Heart right ventricle (tissue), 16 donors: Measurements from ENCODE around the gene IL34. TPM values are rescaled to one million over a fixed set of nuclear protein-coding genes. Genes with fewer than 3 reads are reported as not detected.
A peak's percentile ranks its signal among the peaks of the same experiment; 100 is the strongest.

Experiments used
- ATAC-seq, 8 donors: fragments of 200-7000 bp; cut with Tn5 transposase; one replicate each; pipeline ENCODE4 v1.9.1; 2020; ENCODE audit warnings: mild to moderate bottlenecking in 8 of 8, moderate library complexity in 8 of 8, moderate number of reproducible peaks in 1 of 8
- DNase-seq, 2 donors: peaks; one replicate each; pipeline ENCODE4 v3.0.0-alpha.2; 2020
- H3K27ac ChIP-seq, 10 donors: fragments of 200-600 bp; sonication (generic) in 2 of 10; one replicate each; pipeline versions ENCODE4 v1.5.0 to v1.8.0; 2020 to 2022; ENCODE audit warnings: mild to moderate bottlenecking in 3 of 10
- H3K27me3 ChIP-seq, 7 donors: fragments of 200-600 bp; one replicate each; pipeline ENCODE4 v1.8.0; 2021 to 2022; ENCODE audit warnings: mild to moderate bottlenecking in 2 of 7
- H3K36me3 ChIP-seq, 9 donors: fragments of 200-600 bp; sonication (generic) in 1 of 9; one replicate each; pipeline versions ENCODE4 v1.5.0 to v1.8.0; 2020 to 2022; ENCODE audit warnings: mild to moderate bottlenecking in 2 of 9
- H3K4me1 ChIP-seq, 9 donors: fragments of 200-600 bp; sonication (generic) in 1 of 9; one replicate each; pipeline versions ENCODE4 v1.5.0 to v1.8.0; 2020 to 2022; ENCODE audit warnings: mild to moderate bottlenecking in 4 of 9
- H3K4me3 ChIP-seq, 10 donors: fragments of 200-600 bp; sonication (generic) in 2 of 10; one replicate each; pipeline versions ENCODE4 v1.5.0 to v1.8.0; 2020 to 2022; ENCODE audit warnings: mild to moderate bottlenecking in 7 of 10, moderate library complexity in 2 of 10
- H3K9me3 ChIP-seq, 11 donors: fragments of 200-600 bp in 10 of 11; sonication (generic) in 2 of 11; one replicate each; pipeline versions ENCODE4 v1.5.0 to v1.8.0; 2013 to 2022; ENCODE audit warnings: mild to moderate bottlenecking in 2 of 11, control low read depth in 1 of 11, moderate library complexity in 1 of 11
- whole genome bisulfite sequencing, 2 donors: extraction: QIAGEN DNeasy Blood & Tissue Kit; methylation state at CpG; one replicate each; pipeline ENCODE4 v1.1.7; 2013; ENCODE audit warnings: inconsistent platforms in 1 of 2; 5-methylcytosine and 5-hydroxymethylcytosine counted together
- intact Hi-C, 10 donors: fragments of 100-400 bp; cut with DNase I; formaldehyde crosslinking; loops; one replicate each; pipeline versions ENCODE4 v1.11.1 to v1.14.2; 2022
- polyA plus RNA-seq, 2 donors: library from polyadenylated mRNA; stranded (reverse); fragments of 200-250 nt; gene quantifications; one replicate each; pipeline ENCODE4 v1.2.3, GENCODE V29; 2013
- total RNA-seq, 10 donors: library from RNA; stranded (reverse); fragmentation: NEBNext Ultra II Directional in 3 of 10; extraction: Animal tissue kit (Norgen Biotek cat#: 25700) in 3 of 10; gene quantifications; one replicate each; pipeline versions ENCODE4 v1.2.1 to v1.2.4, GENCODE V29; 2021 to 2023
- TF ChIP-seq, protein P1 (sequence below), 9 donors: fragments of 200-600 bp; sonication (generic) in 2 of 9; IDR thresholded peaks; one replicate each; pipeline versions ENCODE4 v1.5.0 to v1.8.0; 2021 to 2022; ENCODE audit warnings: antibody characterized with exemption in 9 of 9, mild to moderate bottlenecking in 5 of 9, moderate library complexity in 1 of 9
- donor health status: Arrhythmogenic right ventricular cardiomyopathy.
- donor health status: ischemic (EF 13 %, LVEDD 7.1; RV severe dilation, severe dysfunction).
- donor health status: healthy with polysubstance abuse.
- donor health status: DM: no; HTN: yes; CAD: no.
- donor health status: DM: no; HTN: no; CAD: no.
- donor health status: ischemic (EF 25% LVEDD 6.9; RV normal size, moderate dysfunction).
- donor health status: ischemic (EF 25% LVEDD 5.7; RV mildly dilated, moderate dysfunction).
- donor health status: healthy.
- donor health status: DM: yes; HTN: yes; CAD: no.
- donor health status: Ischemic cardiomyopathy.
- donor health status: ischemic (EF 35%, LVEDD 5.7; RV mildly dilated, moderate dysfunction).
- donor health status: nonischemic (EF 11% LVEDD 7.7; RV severe dilation, severe dysfunction).
- donor health status: DM: yes; HTN: yes; CAD: no.
- donor health status: PGD.
- donor health status: ischemic (EF 29% LVEDD 5.4; RV normal size, mild dysfunction).
- donor health status: nonischemic (EF 23%, LVEDD 6.1; RV moderate dilation, normal function).

Gene IL34
- total and polyA plus RNA-seq, 12 donors: 0.37 to 4.4 (median 2.1) TPM

GRCh38 chr16:70698901-70699300 lies 52.5 kb downstream of the IL34 start:
- Histone ChIP-seq H3K4me3 (no peak overlapping the region), H3K9me3 (no peaks in the 10 kb centered on the region), H3K27ac (no peak overlapping the region), H3K27me3 (no peaks in the 10 kb centered on the region), H3K36me3 (peaks cover 0 to 10% (median 0%) of the 10 kb centered on the region in 9 donors), H3K4me1 (peaks cover 52 to 99% (median 84%) of the 10 kb centered on the region in 9 donors)
- intact Hi-C loops: loop anchor here in 1 of 10 donors (5.0 kb wide), 1 partner anchor 33 kb away; no protein-coding TSS in a partner anchor
- TF ChIP-seq, protein P1, sequence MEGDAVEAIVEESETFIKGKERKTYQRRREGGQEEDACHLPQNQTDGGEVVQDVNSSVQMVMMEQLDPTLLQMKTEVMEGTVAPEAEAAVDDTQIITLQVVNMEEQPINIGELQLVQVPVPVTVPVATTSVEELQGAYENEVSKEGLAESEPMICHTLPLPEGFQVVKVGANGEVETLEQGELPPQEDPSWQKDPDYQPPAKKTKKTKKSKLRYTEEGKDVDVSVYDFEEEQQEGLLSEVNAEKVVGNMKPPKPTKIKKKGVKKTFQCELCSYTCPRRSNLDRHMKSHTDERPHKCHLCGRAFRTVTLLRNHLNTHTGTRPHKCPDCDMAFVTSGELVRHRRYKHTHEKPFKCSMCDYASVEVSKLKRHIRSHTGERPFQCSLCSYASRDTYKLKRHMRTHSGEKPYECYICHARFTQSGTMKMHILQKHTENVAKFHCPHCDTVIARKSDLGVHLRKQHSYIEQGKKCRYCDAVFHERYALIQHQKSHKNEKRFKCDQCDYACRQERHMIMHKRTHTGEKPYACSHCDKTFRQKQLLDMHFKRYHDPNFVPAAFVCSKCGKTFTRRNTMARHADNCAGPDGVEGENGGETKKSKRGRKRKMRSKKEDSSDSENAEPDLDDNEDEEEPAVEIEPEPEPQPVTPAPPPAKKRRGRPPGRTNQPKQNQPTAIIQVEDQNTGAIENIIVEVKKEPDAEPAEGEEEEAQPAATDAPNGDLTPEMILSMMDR (IDR thresholded peaks at IDR 0.05): no peak
- DNase-seq (no peak), ATAC-seq (no peak)
- 82 to 86% methylated on average over 10 of the region's 10 CpGs for WGBS, 2 donors

- Histone ChIP-seq H3K4me3 (no peak overlapping the region), H3K27ac (peak overlapping the region in 6 of 10 donors; percentile 70 to 83 (median 78)), H3K9me3 (no peaks in the 10 kb centered on the region), H3K36me3 (peaks cover 0 to 10% (median 0%) of the 10 kb centered on the region in 9 donors), H3K4me1 (peaks cover 47 to 95% (median 78%) of the 10 kb centered on the region in 9 donors), H3K27me3 (no peaks in the 10 kb centered on the region)
- no peak for ATAC-seq
- intact Hi-C loops: loop anchor here in 1 of 10 donors (5.0 kb wide), 1 partner anchor 33 kb away; no protein-coding TSS in a partner anchor
- 91 to 96% methylated on average over 17 of the region's 17 CpGs for WGBS, 2 donors
- TF ChIP-seq, protein P1 (IDR thresholded peaks at IDR 0.05): no peak
- DNase-seq: no peak
These were observed 53.3 kb downstream of the IL34 start for GRCh38 chr16:70699696-70700095.

DNA sequence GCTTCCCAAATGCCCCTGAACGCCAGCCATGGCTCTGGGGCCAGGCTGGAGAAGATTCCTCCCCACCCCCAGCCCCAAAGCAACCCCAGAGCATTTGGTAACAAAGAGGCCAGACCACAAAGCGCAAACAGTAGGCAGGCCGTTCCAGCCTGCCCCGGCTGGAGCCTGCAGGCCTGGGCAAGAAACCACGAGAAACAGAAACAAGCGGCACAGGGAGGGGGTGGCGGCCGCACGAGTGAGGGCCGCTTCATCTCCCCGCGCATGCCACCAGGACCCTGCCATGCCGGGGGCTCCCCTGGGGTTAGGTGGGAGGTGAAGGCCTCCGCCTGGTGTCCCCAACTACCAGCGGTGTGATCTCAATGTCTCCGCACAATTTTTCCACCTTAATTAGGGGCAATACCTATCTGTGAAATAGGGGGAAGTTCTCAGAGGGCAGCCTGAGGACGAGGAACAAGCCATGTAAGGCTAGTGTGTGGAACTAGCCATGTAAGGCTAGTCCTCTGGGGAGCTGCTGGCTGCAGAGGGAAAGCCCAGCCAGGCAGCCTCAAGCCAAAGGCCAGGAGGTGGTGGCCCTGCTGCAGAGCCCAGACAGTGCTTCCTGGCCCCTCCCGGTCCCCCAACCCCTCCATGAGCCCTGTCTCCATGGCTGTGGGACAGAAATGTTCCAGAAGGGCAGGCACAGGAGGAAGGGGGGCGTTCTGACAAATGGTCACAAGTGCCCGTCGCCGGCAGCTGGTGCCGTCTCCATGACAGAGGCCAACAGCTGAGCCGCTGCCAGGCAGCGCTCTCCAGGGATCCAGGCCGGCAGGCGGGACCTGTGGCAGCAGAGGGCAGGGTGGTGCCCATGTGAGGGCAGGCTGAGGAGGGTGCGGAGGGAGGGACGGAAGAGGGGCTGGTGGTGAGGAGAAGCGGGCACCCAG lies 54.0 kb downstream of the IL34 start:
- WGBS, 2 donors: 73 to 75% methylated on average over 30 of the region's 30 CpGs
- intact Hi-C loops: no loop called here
- Histone ChIP-seq H3K9me3 (no peaks in the 10 kb centered on the region), H3K27ac (peak overlapping the region; percentile 38 to 83 (median 76)), H3K4me3 (no peak overlapping the region), H3K27me3 (no peaks in the 10 kb centered on the region), H3K4me1 (peaks cover 47 to 89% (median 72%) of the 10 kb centered on the region in 9 donors), H3K36me3 (peaks cover 0 to 10% (median 0%) of the 10 kb centered on the region in 9 donors)
- TF ChIP-seq, protein P1 (IDR thresholded peaks at IDR 0.05): peak in 2 of 9 donors; percentile 25 to 38
- ATAC-seq: peak; percentile 53 to 84 (median 74)
- DNase-seq: peak; percentile 77 to 79

DNA sequence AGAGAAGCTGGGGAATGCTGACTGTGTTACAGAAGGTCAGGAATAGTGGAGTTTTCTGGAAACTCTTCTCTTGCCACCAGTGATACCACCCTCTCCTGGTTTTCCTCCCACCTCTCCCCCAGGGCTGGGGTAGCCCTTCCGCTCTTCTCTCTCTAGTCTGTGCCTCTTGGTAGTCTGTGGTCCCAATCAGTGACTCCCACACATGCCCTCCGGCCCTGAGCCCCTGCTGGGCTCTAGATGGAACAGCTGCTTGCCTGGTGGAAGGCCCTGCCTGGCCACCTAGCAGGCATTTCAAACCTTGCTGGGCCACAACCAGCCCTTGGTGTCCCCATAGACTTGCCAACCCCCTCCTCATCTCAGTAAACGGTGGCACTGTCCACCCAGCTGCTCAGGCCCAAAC lies 54.7 kb downstream of the IL34 start:
- WGBS, 2 donors: 76 to 86% methylated on average over 3 of the region's 3 CpGs
- ATAC-seq: no peak
- no peaks in the 10 kb centered on the region for H3K9me3 ChIP-seq

More for the DNA sequence above, 54.7 kb downstream of the IL34 start:
- peaks cover 0 to 10% (median 0%) of the 10 kb centered on the region in 9 donors for H3K36me3 ChIP-seq
- TF ChIP-seq, protein P1 (IDR thresholded peaks at IDR 0.05): no peak
- H3K4me1 ChIP-seq: peaks cover 47 to 82% (median 65%) of the 10 kb centered on the region in 9 donors
- intact Hi-C loops: no loop called here
- DNase-seq: no peak
- peak overlapping the region in 9 of 10 donors; percentile 38 to 83 (median 76) for H3K27ac ChIP-seq
- H3K4me3 ChIP-seq: no peak overlapping the region
- no peaks in the 10 kb centered on the region for H3K27me3 ChIP-seq
